Ovary (tissue), 3 donors: ENCODE data around the gene NPAS2.

Experiments used
- EP300 ChIP-seq: sonication (generic); formaldehyde crosslinking; IDR thresholded peaks from one replicate; pipeline ENCODE4 v1.6.1; 2017; ENCODE audit warnings: antibody characterized with exemption
- POLR2A ChIP-seq: fragments of 450-650 bp; IDR thresholded peaks from one replicate; pipeline ENCODE4 v1.6.1; 2017; ENCODE audit warnings: antibody characterized with exemption, mild to moderate bottlenecking, moderate library complexity
- TF ChIP-seq, protein P1 (sequence below), 3 donors: fragments of 450-650 bp in 2 of 3; fragments of 200-600 bp in 1 of 3; IDR thresholded peaks; one replicate each; pipeline versions ENCODE4 v1.5.1 to v1.8.0; 2016 to 2022; ENCODE audit warnings: antibody characterized with exemption in 3 of 3, mild to moderate bottlenecking in 1 of 3
- donor health status: DM: no; HTN: no; CAD: no.

DNA sequence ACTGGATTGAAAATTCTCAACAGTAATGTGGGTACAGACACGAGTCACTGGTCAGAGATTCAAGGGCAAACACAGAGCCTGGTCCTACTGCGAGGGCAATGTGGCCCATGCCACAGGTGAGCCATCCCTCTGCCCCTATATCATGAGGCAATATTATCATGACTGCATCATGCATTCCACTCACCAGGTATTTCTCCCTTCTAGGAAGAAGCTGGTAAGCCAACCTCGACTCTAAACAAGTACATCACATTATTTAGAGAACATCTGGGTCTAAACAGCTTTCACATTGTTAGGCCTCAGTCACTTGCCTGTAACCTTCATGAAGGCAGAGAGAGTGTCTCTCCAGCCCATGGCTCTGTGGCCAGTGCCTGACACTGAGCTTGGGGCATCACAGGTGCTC, 167.6 kb downstream of the NPAS2 start:
- TF ChIP-seq, protein P1, sequence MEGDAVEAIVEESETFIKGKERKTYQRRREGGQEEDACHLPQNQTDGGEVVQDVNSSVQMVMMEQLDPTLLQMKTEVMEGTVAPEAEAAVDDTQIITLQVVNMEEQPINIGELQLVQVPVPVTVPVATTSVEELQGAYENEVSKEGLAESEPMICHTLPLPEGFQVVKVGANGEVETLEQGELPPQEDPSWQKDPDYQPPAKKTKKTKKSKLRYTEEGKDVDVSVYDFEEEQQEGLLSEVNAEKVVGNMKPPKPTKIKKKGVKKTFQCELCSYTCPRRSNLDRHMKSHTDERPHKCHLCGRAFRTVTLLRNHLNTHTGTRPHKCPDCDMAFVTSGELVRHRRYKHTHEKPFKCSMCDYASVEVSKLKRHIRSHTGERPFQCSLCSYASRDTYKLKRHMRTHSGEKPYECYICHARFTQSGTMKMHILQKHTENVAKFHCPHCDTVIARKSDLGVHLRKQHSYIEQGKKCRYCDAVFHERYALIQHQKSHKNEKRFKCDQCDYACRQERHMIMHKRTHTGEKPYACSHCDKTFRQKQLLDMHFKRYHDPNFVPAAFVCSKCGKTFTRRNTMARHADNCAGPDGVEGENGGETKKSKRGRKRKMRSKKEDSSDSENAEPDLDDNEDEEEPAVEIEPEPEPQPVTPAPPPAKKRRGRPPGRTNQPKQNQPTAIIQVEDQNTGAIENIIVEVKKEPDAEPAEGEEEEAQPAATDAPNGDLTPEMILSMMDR (IDR thresholded peaks at IDR 0.05), result no peak
- TF ChIP-seq EP300 (no peak), POLR2A (no peak)
